ENCODE measurements around the gene SCN1A. TPM values are rescaled to one million over a fixed set of nuclear protein-coding genes. Genes with fewer than 3 reads are reported as not detected.

Gene SCN1A
- total RNA-seq, 1 experiment from 2014 or later, result not detected

DNA sequence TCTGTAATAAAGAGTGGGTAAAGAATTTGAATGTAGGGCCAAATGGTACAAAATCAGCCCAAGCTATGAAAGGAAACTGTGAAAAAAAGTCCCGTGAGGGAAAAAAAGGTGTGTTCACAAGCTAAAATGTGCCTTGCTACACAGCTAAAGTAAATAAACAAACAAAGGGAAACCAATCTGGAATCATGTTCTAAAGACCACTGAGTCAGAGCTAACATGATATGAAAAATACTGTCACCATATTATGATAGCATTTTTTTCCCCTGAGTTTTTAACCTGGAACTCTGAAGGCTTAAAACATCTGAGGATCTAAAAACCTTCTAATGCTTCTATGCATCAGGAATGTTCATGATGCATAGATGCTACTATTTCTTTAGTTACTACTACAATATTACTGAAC is 58.8 kb downstream of the SCN1A start:
- Histone ChIP-seq H2AFZ (ENCODE audit: low read length) (no peak overlapping the region), H3K9me3 (ENCODE audit: low read length) (no peaks in the 10 kb centered on the region), H3K4me2 (ENCODE audit: low read depth, low read length, poor library complexity, severe bottlenecking) (no peak overlapping the region), H3K27ac (ENCODE audit: low read length) (no peak overlapping the region), H3K36me3 (ENCODE audit: insufficient read depth, low read length) (no peaks in the 10 kb centered on the region), H3K9ac (ENCODE audit: low read length) (no peak overlapping the region), H3K79me2 (ENCODE audit: low read length) (no peaks in the 10 kb centered on the region), H3K27me3 (ENCODE audit: low read length) (no peaks in the 10 kb centered on the region), H3K9me2 (replicated peaks; ENCODE audit: insufficient read depth, low read length) (no peaks in the 10 kb centered on the region), H4K20me1 (ENCODE audit: insufficient read depth, low read depth, low read length) (no peaks in the 10 kb centered on the region), H3K4me1 (ENCODE audit: low read length) (no peaks in the 10 kb centered on the region), H3K4me3 (ENCODE audit: low read length) (no peak overlapping the region)
- DNase-seq, result no peak

GRCh38 chr2:166067229-166067628 is 60.6 kb downstream of the SCN1A start:
- Histone ChIP-seq H3K9ac (ENCODE audit: low read length) (no peak overlapping the region), H3K79me2 (ENCODE audit: low read length) (no peaks in the 10 kb centered on the region), H3K4me3 (ENCODE audit: low read length) (no peak overlapping the region), H4K20me1 (ENCODE audit: insufficient read depth, low read depth, low read length) (no peaks in the 10 kb centered on the region), H3K36me3 (ENCODE audit: insufficient read depth, low read length) (no peaks in the 10 kb centered on the region), H3K27me3 (ENCODE audit: low read length) (no peaks in the 10 kb centered on the region), H3K27ac (ENCODE audit: low read length) (no peak overlapping the region), H3K4me2 (ENCODE audit: low read depth, low read length, poor library complexity, severe bottlenecking) (no peak overlapping the region), H3K4me1 (ENCODE audit: low read length) (no peaks in the 10 kb centered on the region), H3K9me3 (ENCODE audit: low read length) (no peaks in the 10 kb centered on the region), H2AFZ (ENCODE audit: low read length) (no peak overlapping the region), H3K9me2 (replicated peaks; ENCODE audit: insufficient read depth, low read length) (no peaks in the 10 kb centered on the region)
- DNase-seq, result no peak

DNA sequence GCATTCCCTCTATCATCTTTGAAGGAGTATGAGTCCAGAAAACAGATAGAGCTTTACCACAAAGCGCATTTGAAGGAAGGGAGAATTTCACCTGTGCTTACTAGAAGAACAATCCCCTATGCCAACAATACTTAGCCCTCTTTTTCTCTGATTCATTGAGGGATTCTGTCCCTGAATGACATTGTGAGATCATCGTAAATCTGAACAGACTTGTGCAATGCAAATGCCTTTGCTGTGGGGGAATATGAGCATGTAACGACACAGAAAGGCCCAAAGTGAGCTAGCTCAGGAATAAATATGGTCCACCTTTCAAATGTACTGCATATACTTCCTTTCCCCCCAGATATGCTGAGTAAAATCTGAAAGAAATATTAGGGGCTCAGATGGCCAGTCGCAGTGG is 67.6 kb downstream of the SCN1A start:
- H3K9me2 ChIP-seq (replicated peaks; ENCODE audit: insufficient read depth, low read length), result no peaks in the 10 kb centered on the region
- no peaks in the 10 kb centered on the region for H3K9me3 ChIP-seq (ENCODE audit: low read length)
- H2AFZ ChIP-seq (ENCODE audit: low read length), result no peak overlapping the region
- H3K27me3 ChIP-seq (ENCODE audit: low read length), result no peaks in the 10 kb centered on the region
- H3K4me1 ChIP-seq (ENCODE audit: low read length), result no peaks in the 10 kb centered on the region
- DNase-seq, result no peak
- H3K36me3 ChIP-seq (ENCODE audit: insufficient read depth, low read length), result no peaks in the 10 kb centered on the region
- H3K9ac ChIP-seq (ENCODE audit: low read length), result no peak overlapping the region
- no peak overlapping the region for H3K4me3 ChIP-seq (ENCODE audit: low read length)
- no peaks in the 10 kb centered on the region for H4K20me1 ChIP-seq (ENCODE audit: insufficient read depth, low read depth, low read length)
- H3K79me2 ChIP-seq (ENCODE audit: low read length), result no peaks in the 10 kb centered on the region
- no peak overlapping the region for H3K4me2 ChIP-seq (ENCODE audit: low read depth, low read length, poor library complexity, severe bottlenecking)
- no peak overlapping the region for H3K27ac ChIP-seq (ENCODE audit: low read length)

- Histone ChIP-seq H3K4me1 (ENCODE audit: low read length) (no peaks in the 10 kb centered on the region), H3K9me3 (ENCODE audit: low read length) (no peaks in the 10 kb centered on the region), H3K27ac (ENCODE audit: low read length) (no peak overlapping the region), H3K27me3 (ENCODE audit: low read length) (no peaks in the 10 kb centered on the region), H3K4me2 (ENCODE audit: low read depth, low read length, poor library complexity, severe bottlenecking) (no peak overlapping the region), H3K36me3 (ENCODE audit: insufficient read depth, low read length) (no peaks in the 10 kb centered on the region), H3K4me3 (ENCODE audit: low read length) (no peak overlapping the region), H2AFZ (ENCODE audit: low read length) (no peak overlapping the region), H4K20me1 (ENCODE audit: insufficient read depth, low read depth, low read length) (no peaks in the 10 kb centered on the region), H3K79me2 (ENCODE audit: low read length) (no peaks in the 10 kb centered on the region), H3K9me2 (replicated peaks; ENCODE audit: insufficient read depth, low read length) (no peaks in the 10 kb centered on the region), H3K9ac (ENCODE audit: low read length) (no peak overlapping the region)
- DNase-seq, result peak; percentile 66
Observed at GRCh38 chr2:166057370-166058164, 70.3 kb downstream of the SCN1A start.

DNA sequence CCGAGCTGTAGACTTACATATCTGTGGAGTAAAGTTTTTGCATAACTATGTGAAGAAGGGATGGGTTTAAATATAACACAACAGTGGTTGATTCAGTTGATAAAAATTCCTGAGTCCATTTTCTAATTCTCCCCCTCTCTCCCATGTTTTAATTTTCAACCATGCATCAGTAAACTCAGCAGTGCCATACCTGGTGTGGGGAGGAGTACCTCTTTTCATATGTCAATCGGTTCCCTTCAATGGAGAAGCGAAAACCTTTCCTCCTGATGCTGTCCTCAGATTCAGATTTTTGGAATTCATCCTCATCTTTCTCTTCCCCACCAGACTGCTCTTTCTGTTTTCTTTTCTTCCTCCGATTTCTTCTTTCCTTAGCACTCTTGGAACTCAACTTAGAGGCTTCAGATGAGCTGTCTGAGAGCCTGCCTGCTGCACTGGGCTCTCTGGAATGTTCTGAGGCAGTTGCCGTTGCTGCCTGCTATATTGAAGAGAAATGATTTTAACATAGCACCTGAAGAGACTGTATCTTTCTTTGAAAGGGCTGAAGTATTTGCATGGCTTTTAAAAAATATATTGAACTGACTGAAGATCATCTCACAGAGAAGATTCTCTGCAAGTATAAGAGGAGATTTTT is 82.9 kb downstream of the SCN1A start:
- H3K4me3 ChIP-seq (ENCODE audit: low read length), result no peak overlapping the region
- no peaks in the 10 kb centered on the region for H3K36me3 ChIP-seq (ENCODE audit: insufficient read depth, low read length)
- no peak overlapping the region for H3K9ac ChIP-seq (ENCODE audit: low read length)
- H3K4me1 ChIP-seq (ENCODE audit: low read length), result no peaks in the 10 kb centered on the region
- H4K20me1 ChIP-seq (ENCODE audit: insufficient read depth, low read depth, low read length), result no peaks in the 10 kb centered on the region
- no peaks in the 10 kb centered on the region for H3K9me3 ChIP-seq (ENCODE audit: low read length)
- no peaks in the 10 kb centered on the region for H3K27me3 ChIP-seq (ENCODE audit: low read length)
- H2AFZ ChIP-seq (ENCODE audit: low read length), result no peak overlapping the region
- no peak for DNase-seq
- H3K27ac ChIP-seq (ENCODE audit: low read length), result no peak overlapping the region
- H3K79me2 ChIP-seq (ENCODE audit: low read length), result no peaks in the 10 kb centered on the region
- H3K4me2 ChIP-seq (ENCODE audit: low read depth, low read length, poor library complexity, severe bottlenecking), result no peak overlapping the region
- H3K9me2 ChIP-seq (replicated peaks; ENCODE audit: insufficient read depth, low read length), result no peaks in the 10 kb centered on the region

GRCh38 chr2:166042768-166043390 is 84.9 kb downstream of the SCN1A start:
- Histone ChIP-seq H3K4me3 (ENCODE audit: low read length) (no peak overlapping the region), H3K79me2 (ENCODE audit: low read length) (no peaks in the 10 kb centered on the region), H3K27ac (ENCODE audit: low read length) (no peak overlapping the region), H3K4me1 (ENCODE audit: low read length) (no peaks in the 10 kb centered on the region), H3K9me2 (replicated peaks; ENCODE audit: insufficient read depth, low read length) (no peaks in the 10 kb centered on the region), H4K20me1 (ENCODE audit: insufficient read depth, low read depth, low read length) (no peaks in the 10 kb centered on the region), H3K9me3 (ENCODE audit: low read length) (no peaks in the 10 kb centered on the region), H2AFZ (ENCODE audit: low read length) (no peak overlapping the region), H3K4me2 (ENCODE audit: low read depth, low read length, poor library complexity, severe bottlenecking) (no peak overlapping the region), H3K9ac (ENCODE audit: low read length) (no peak overlapping the region), H3K27me3 (ENCODE audit: low read length) (no peaks in the 10 kb centered on the region), H3K36me3 (ENCODE audit: insufficient read depth, low read length) (no peaks in the 10 kb centered on the region)
- no peak for DNase-seq

GRCh38 chr2:166042356-166042755 is 85.5 kb downstream of the SCN1A start:
- H3K79me2 ChIP-seq (ENCODE audit: low read length), result no peaks in the 10 kb centered on the region
- no peak overlapping the region for H3K9ac ChIP-seq (ENCODE audit: low read length)
- H3K4me3 ChIP-seq (ENCODE audit: low read length), result no peak overlapping the region

DNA sequence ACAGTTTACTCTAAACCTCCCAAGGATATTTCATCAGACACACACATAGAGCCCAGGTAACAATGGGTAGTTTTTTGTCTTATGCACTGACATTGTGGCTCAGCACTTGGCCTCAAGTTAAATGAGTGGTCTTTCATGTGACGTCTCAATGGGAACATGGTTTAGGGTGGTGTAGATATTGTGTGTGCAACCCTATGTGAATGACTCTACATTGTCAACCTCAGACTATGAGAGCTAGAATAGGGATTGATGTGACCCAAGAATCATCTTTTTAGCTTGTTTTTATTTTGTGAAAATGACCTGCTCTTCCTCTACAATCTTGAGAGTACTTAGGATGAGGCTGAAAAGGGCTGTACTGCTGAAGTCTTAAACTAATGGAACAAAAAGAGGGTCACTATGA is 86.2 kb downstream of the SCN1A start:
- no peak overlapping the region for H3K9ac ChIP-seq (ENCODE audit: low read length)
- no peak overlapping the region for H3K4me2 ChIP-seq (ENCODE audit: low read depth, low read length, poor library complexity, severe bottlenecking)
- H3K36me3 ChIP-seq (ENCODE audit: insufficient read depth, low read length), result no peaks in the 10 kb centered on the region
- no peaks in the 10 kb centered on the region for H3K27me3 ChIP-seq (ENCODE audit: low read length)
- H3K9me3 ChIP-seq (ENCODE audit: low read length), result no peaks in the 10 kb centered on the region
- H3K79me2 ChIP-seq (ENCODE audit: low read length), result no peaks in the 10 kb centered on the region
- H3K4me1 ChIP-seq (ENCODE audit: low read length), result no peaks in the 10 kb centered on the region
- H4K20me1 ChIP-seq (ENCODE audit: insufficient read depth, low read depth, low read length), result no peaks in the 10 kb centered on the region
- H3K4me3 ChIP-seq (ENCODE audit: low read length), result no peak overlapping the region
- no peaks in the 10 kb centered on the region for H3K9me2 ChIP-seq (replicated peaks; ENCODE audit: insufficient read depth, low read length)
- H2AFZ ChIP-seq (ENCODE audit: low read length), result no peak overlapping the region
- DNase-seq, result no peak
- no peak overlapping the region for H3K27ac ChIP-seq (ENCODE audit: low read length)

More at GRCh38 chr2:166042356-166042755, 85.5 kb downstream of the SCN1A start:
- Histone ChIP-seq H3K9me2 (replicated peaks; ENCODE audit: insufficient read depth, low read length) (no peaks in the 10 kb centered on the region), H3K27ac (ENCODE audit: low read length) (no peak overlapping the region), H2AFZ (ENCODE audit: low read length) (no peak overlapping the region), H3K4me1 (ENCODE audit: low read length) (no peaks in the 10 kb centered on the region), H3K9me3 (ENCODE audit: low read length) (no peaks in the 10 kb centered on the region), H4K20me1 (ENCODE audit: insufficient read depth, low read depth, low read length) (no peaks in the 10 kb centered on the region), H3K4me2 (ENCODE audit: low read depth, low read length, poor library complexity, severe bottlenecking) (no peak overlapping the region), H3K36me3 (ENCODE audit: insufficient read depth, low read length) (no peaks in the 10 kb centered on the region), H3K27me3 (ENCODE audit: low read length) (no peaks in the 10 kb centered on the region)
- DNase-seq, result no peak
